ENCODE results near the gene TNPO2.
"Not testable (repeated sequence)": the region's sequence is repeated elsewhere in the genome, so short reads cannot be mapped to it uniquely, and the experiment has no call there.

Gene TNPO2

DNA sequence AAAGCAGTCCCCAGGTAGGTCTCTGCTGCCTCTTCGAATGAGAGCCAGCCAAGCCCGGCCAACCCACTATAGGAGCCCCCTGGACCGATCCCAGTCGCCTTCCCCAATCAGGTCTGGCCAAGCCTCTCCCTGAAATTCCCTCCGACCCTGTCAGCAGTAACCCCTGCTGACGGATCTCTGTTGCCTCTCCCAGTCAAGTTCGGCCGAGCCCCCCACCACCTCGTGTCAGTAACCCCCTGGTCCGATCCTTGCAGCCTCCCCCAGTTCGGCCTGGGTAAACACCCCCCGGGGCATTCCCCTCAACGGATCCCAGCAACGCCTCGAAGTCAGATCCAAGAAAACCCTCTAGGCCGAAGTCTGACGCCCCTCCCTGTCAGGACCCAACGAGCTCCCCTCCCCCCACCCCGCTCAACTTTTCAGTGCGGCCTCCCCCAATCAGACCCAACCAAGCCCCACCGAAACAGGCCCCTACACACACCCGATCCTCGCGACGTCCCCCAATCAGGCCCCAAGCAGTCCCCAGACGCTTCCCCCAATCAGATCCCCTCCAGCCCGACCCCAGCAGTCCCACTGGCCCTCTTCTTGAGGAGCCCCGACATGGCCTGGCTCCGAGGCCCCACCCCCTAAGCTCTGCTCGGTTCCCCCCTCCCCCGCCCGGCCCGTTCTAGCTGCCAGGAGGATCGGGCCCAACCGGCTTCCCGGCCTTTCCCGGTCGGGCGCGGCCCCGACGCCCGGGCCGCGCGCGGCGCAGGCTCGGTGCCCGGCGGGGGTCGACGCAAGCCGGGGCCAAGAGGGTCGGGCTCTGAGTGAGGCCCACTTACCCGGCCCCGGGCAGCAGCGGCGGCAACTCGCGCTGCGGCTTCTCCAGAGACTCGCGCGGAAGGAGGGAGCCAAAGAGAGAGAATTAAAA is 1.8 kb downstream of the TNPO2 start:
- Histone ChIP-seq H3K4me1 (ENCODE audit: control insufficient read depth, insufficient read depth, low read length) (peaks cover 41% of the 10 kb centered on the region), H3K27me3 (ENCODE audit: control insufficient read depth in 1 of 2, insufficient read depth in 2 of 2, low read length in 2 of 2) (no peaks in the 10 kb centered on the region), H3K9ac (ENCODE audit: low read length in 2 of 2) (peak overlapping the region; percentile 88 to 93), H3K36me3 (ENCODE audit: control insufficient read depth in 2 of 2, insufficient read depth in 2 of 2, low read length in 2 of 2) (peaks cover 7 to 10% of the 10 kb centered on the region in 2 donors), H3K27ac (ENCODE audit: low read length) (peak overlapping the region; percentile 93), H3K4me3 (ENCODE audit: low read length in 2 of 2) (peak overlapping the region; percentile 77 to 86), H3K9me3 (ENCODE audit: control insufficient read depth in 2 of 2, low read length in 2 of 2) (no peaks in the 10 kb centered on the region)

DNA sequence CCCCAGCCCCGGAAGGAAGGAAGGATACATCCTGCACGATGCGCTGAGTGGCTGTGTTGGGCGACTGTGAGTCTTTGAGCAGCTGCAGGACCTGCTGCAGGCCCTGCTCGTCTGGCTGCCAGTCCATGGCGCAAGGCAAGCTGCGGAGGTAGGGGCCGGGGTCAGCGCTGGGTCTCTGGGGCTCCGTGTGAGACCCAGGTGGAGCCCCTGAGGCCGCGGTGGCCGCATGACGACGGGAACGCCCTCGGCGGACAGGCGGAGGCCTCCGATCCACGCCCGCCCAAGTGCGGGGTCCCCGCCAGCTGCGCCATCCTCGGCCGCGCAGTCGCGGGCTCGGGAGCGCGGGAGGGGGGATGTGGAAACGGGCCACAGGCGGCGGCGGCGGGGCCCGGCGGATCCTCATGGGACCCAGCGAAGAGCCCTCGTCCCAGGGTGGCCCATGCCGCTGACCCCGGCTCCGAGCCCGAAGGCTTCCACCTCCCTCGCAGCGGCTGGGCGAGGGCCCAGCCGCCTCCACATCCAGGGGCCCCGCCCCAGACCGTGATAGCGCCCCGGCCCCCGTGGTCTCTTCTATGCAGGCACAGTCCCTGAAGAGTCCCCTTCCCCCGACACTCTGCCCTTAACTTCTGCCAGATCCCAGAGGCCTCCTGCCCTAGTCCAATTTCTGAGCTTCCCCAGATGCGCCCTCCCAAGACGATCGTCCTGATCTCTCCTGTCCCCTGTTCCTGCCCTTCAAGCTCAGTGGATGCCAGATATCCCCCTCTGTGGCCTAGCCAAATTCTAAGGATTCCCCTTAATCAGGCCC is 2.7 kb downstream of the TNPO2 start:
- Histone ChIP-seq H3K9me3 (ENCODE audit: control insufficient read depth in 2 of 2, low read length in 2 of 2) (no peaks in the 10 kb centered on the region), H3K4me3 (ENCODE audit: low read length in 2 of 2) (peak overlapping the region; percentile 77 to 86), H3K9ac (ENCODE audit: low read length in 2 of 2) (peak overlapping the region; percentile 88 to 93), H3K27me3 (ENCODE audit: control insufficient read depth in 1 of 2, insufficient read depth in 2 of 2, low read length in 2 of 2) (no peaks in the 10 kb centered on the region), H3K36me3 (ENCODE audit: control insufficient read depth in 2 of 2, insufficient read depth in 2 of 2, low read length in 2 of 2) (peaks cover 11 to 15% of the 10 kb centered on the region in 2 donors), H3K4me1 (ENCODE audit: control insufficient read depth, insufficient read depth, low read length) (peaks cover 41% of the 10 kb centered on the region), H3K27ac (ENCODE audit: low read length) (peak overlapping the region; percentile 93)

DNA sequence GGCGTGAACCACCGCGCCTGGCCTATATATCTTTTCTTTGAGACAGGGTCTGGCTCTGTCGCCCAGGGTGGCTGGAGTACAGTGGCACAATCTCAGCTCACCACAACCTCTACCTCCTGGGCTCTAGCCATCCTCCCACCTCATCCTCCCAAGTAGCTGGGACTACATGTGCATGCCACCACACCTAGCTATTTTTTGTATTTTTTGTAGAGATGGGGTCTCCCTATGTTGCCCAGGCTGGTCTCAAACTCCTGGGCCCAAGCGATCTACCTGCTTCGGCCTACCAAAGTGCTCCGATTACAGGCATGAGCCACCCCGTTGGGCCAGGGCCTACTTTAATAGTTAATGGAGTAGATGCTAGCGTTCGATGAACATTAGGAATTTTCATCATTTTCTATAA is 3.4 kb downstream of the TNPO2 start:
- H3K4me3 ChIP-seq (ENCODE audit: low read length in 2 of 2), result peak overlapping the region; percentile 77 to 86
- peaks cover 13 to 18% of the 10 kb centered on the region in 2 donors for H3K36me3 ChIP-seq (ENCODE audit: control insufficient read depth in 2 of 2, insufficient read depth in 2 of 2, low read length in 2 of 2)
- H3K4me1 ChIP-seq (ENCODE audit: control insufficient read depth, insufficient read depth, low read length), result peaks cover 43% of the 10 kb centered on the region
- peak overlapping the region; percentile 69 to 88 for H3K9ac ChIP-seq (ENCODE audit: low read length in 2 of 2)
- peak overlapping the region; percentile 93 for H3K27ac ChIP-seq (ENCODE audit: low read length)
- H3K9me3 ChIP-seq (ENCODE audit: control insufficient read depth in 2 of 2, low read length in 2 of 2), result no peaks in the 10 kb centered on the region
- no peaks in the 10 kb centered on the region for H3K27me3 ChIP-seq (ENCODE audit: control insufficient read depth in 1 of 2, insufficient read depth in 2 of 2, low read length in 2 of 2)

DNA sequence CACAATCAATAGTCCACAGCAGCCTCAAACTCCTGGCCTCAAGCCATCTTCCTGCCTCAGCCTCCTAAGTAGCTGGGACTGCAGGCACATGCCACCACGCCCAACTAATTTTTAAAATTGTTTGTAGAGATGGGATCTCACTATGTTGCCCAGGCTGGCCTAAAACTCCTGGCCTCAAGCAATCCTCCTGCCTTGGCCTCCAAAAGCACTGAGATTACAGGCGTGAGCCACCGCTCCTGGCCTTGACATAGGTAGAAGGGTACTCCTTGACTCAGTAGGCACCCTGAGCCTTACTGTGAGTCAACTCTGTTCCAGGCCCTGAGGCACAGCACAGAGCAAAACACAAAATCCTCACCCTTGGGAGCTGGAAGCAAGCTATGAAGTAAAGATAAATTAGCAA is 7.8 kb downstream of the TNPO2 start:
- Histone ChIP-seq H3K9ac (ENCODE audit: low read length in 2 of 2) (no peak overlapping the region), H3K36me3 (ENCODE audit: control insufficient read depth in 2 of 2, insufficient read depth in 2 of 2, low read length in 2 of 2) (peaks cover 39 to 43% of the 10 kb centered on the region in 2 donors), H3K27me3 (ENCODE audit: control insufficient read depth in 1 of 2, insufficient read depth in 2 of 2, low read length in 2 of 2) (no peaks in the 10 kb centered on the region), H3K4me3 (ENCODE audit: low read length in 2 of 2) (no peak overlapping the region), H3K9me3 (ENCODE audit: control insufficient read depth in 2 of 2, low read length in 2 of 2) (no peaks in the 10 kb centered on the region), H3K27ac (ENCODE audit: low read length) (no peak overlapping the region), H3K4me1 (ENCODE audit: control insufficient read depth, insufficient read depth, low read length) (peaks cover 20% of the 10 kb centered on the region)

- Histone ChIP-seq H3K36me3 (ENCODE audit: control insufficient read depth in 2 of 2, insufficient read depth in 2 of 2, low read length in 2 of 2) (peaks cover 45 to 49% of the 10 kb centered on the region in 2 donors), H3K4me1 (ENCODE audit: control insufficient read depth, insufficient read depth, low read length) (peaks cover 12% of the 10 kb centered on the region), H3K27ac (ENCODE audit: low read length) (no peak overlapping the region), H3K9ac (ENCODE audit: low read length in 2 of 2) (no peak overlapping the region), H3K4me3 (ENCODE audit: low read length in 2 of 2) (no peak overlapping the region), H3K9me3 (ENCODE audit: control insufficient read depth in 2 of 2, low read length in 2 of 2) (no peaks in the 10 kb centered on the region), H3K27me3 (ENCODE audit: control insufficient read depth in 1 of 2, insufficient read depth in 2 of 2, low read length in 2 of 2) (no peaks in the 10 kb centered on the region)
Measured at GRCh38 chr19:12715102-12715501, 8.6 kb downstream of the TNPO2 start.

- H3K9ac ChIP-seq (ENCODE audit: low read length in 2 of 2); H3K27ac ChIP-seq (ENCODE audit: low read length); H3K4me1 ChIP-seq (ENCODE audit: control insufficient read depth, insufficient read depth, low read length); H3K27me3 ChIP-seq (ENCODE audit: control insufficient read depth in 1 of 2, insufficient read depth in 2 of 2, low read length in 2 of 2); H3K4me3 ChIP-seq (ENCODE audit: low read length in 2 of 2); H3K9me3 ChIP-seq (ENCODE audit: control insufficient read depth in 2 of 2, low read length in 2 of 2): not testable (repeated sequence)
- H3K36me3 ChIP-seq (ENCODE audit: control insufficient read depth in 2 of 2, insufficient read depth in 2 of 2, low read length in 2 of 2), result peaks cover 47 to 48% of the 10 kb centered on the region in 2 donors
Measured at GRCh38 chr19:12713304-12713703, 10.4 kb downstream of the TNPO2 start.

- not testable (repeated sequence) for H3K27me3 ChIP-seq (ENCODE audit: control insufficient read depth in 1 of 2, insufficient read depth in 2 of 2, low read length in 2 of 2); H3K27ac ChIP-seq (ENCODE audit: low read length); H3K9me3 ChIP-seq (ENCODE audit: control insufficient read depth in 2 of 2, low read length in 2 of 2); H3K4me1 ChIP-seq (ENCODE audit: control insufficient read depth, insufficient read depth, low read length); H3K4me3 ChIP-seq (ENCODE audit: low read length in 2 of 2); H3K9ac ChIP-seq (ENCODE audit: low read length in 2 of 2)
- H3K36me3 ChIP-seq (ENCODE audit: control insufficient read depth in 2 of 2, insufficient read depth in 2 of 2, low read length in 2 of 2), result peaks cover 47 to 48% of the 10 kb centered on the region in 2 donors
Measured at GRCh38 chr19:12712077-12712476, 11.7 kb downstream of the TNPO2 start.

DNA sequence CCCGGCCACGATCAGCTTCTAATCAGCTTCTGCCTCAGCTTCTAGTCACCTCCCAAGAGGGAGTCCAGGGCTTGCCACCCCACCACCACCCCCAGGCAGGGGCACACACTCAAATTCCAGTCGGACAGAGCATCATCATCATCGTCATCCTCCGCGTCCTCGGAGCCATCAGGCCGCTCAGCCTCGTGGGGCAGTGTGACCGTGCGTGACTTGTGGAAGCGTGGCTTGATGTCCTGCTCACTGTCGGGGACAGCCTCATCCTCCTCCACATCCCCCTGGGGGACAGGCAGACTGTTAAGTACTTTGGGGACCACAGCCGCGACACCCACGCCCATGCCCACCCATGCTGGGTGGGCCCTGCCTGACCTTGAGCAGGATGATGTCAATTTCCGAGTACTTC is 12.5 kb downstream of the TNPO2 start:
- H3K4me3 ChIP-seq (ENCODE audit: low read length in 2 of 2), result no peak overlapping the region
- H3K36me3 ChIP-seq (ENCODE audit: control insufficient read depth in 2 of 2, insufficient read depth in 2 of 2, low read length in 2 of 2), result peaks cover 48 to 51% of the 10 kb centered on the region in 2 donors
- peaks cover 2% of the 10 kb centered on the region for H3K4me1 ChIP-seq (ENCODE audit: control insufficient read depth, insufficient read depth, low read length)
- no peak overlapping the region for H3K27ac ChIP-seq (ENCODE audit: low read length)
- no peaks in the 10 kb centered on the region for H3K27me3 ChIP-seq (ENCODE audit: control insufficient read depth in 1 of 2, insufficient read depth in 2 of 2, low read length in 2 of 2)
- no peak overlapping the region for H3K9ac ChIP-seq (ENCODE audit: low read length in 2 of 2)
- no peaks in the 10 kb centered on the region for H3K9me3 ChIP-seq (ENCODE audit: control insufficient read depth in 2 of 2, low read length in 2 of 2)

DNA sequence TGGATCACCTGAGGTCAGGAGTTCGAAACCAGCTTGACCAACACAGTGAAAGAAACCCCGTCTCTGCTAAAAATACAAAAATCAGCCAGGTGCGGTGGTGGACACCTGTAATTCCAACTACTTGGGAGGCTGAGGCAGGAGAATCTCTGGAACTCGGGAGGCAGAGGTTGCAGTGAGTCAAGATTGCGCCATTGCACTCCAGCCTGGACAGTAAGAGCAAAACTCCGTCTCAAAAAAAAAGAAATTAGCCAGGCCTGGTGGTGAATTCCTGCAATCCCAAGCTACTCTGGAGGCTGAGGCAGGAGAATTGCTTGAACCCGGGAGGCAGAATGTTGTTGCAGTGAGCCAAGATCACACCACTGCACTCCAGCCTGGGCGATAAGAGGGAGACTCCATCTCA is 15.1 kb downstream of the TNPO2 start:
- Histone ChIP-seq H3K36me3 (ENCODE audit: control insufficient read depth in 2 of 2, insufficient read depth in 2 of 2, low read length in 2 of 2) (peaks cover 50 to 54% of the 10 kb centered on the region in 2 donors), H3K4me3 (ENCODE audit: low read length in 2 of 2) (no peak overlapping the region), H3K9me3 (ENCODE audit: control insufficient read depth in 2 of 2, low read length in 2 of 2) (no peaks in the 10 kb centered on the region), H3K4me1 (ENCODE audit: control insufficient read depth, insufficient read depth, low read length) (no peaks in the 10 kb centered on the region), H3K27me3 (ENCODE audit: control insufficient read depth in 1 of 2, insufficient read depth in 2 of 2, low read length in 2 of 2) (no peaks in the 10 kb centered on the region), H3K9ac (ENCODE audit: low read length in 2 of 2) (no peak overlapping the region), H3K27ac (ENCODE audit: low read length) (no peak overlapping the region)

DNA sequence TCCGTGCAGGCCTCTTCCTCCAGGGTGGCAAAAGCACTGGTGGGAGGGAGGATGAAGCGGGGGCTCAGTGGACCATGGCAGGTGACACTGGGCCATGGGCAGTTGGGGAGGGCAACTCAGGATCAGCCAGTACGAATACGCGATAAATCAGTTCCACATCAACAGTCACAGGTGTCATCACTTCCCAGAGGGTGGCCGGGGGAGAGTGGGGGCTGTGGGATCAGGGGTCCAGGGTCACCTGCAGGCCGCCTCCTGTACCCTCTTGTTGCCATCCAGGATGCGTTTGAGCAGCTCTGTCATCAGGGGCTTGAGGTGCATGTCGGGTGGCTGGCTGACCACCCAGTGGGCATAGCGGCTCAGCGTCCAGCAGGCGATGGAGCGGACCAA is 17.4 kb downstream of the TNPO2 start:
- peaks cover 57 to 64% of the 10 kb centered on the region in 2 donors for H3K36me3 ChIP-seq (ENCODE audit: control insufficient read depth in 2 of 2, insufficient read depth in 2 of 2, low read length in 2 of 2)
- H3K27ac ChIP-seq (ENCODE audit: low read length), result no peak overlapping the region
- H3K9ac ChIP-seq (ENCODE audit: low read length in 2 of 2), result no peak overlapping the region
- H3K27me3 ChIP-seq (ENCODE audit: control insufficient read depth in 1 of 2, insufficient read depth in 2 of 2, low read length in 2 of 2), result no peaks in the 10 kb centered on the region
- no peaks in the 10 kb centered on the region for H3K9me3 ChIP-seq (ENCODE audit: control insufficient read depth in 2 of 2, low read length in 2 of 2)
- H3K4me1 ChIP-seq (ENCODE audit: control insufficient read depth, insufficient read depth, low read length), result no peaks in the 10 kb centered on the region
- H3K4me3 ChIP-seq (ENCODE audit: low read length in 2 of 2), result no peak overlapping the region
